ENCODE data around the gene SIAH2.
"Not testable (repeated sequence)": the region's sequence is repeated elsewhere in the genome, so short reads cannot be mapped to it uniquely, and the experiment has no call there.

Gene SIAH2

DNA sequence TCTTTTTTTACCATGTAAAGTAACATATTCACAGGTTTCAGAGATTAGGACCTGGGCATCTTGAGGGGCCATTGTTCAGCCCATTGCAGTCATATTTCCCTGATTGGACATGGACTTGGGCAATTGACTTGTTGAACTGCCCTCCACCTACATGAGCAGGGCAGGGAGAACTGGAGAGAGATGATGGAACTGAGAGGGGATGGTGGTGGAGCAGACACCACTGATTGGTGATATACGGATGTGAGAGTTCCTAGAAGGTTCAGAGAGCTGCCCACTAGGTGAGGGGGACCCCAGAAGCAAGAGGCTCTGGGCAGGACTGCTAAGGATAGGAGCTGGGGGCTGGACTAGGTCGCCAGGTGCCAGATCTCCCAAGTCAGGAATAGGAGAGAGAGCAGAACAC is 37.8 kb upstream of the SIAH2 start:
- no peak for DNase-seq (ENCODE audit: low read depth)
- no peak overlapping the region for H3K4me3 ChIP-seq (replicated peaks; ENCODE audit: low read depth, low read length)
- TF ChIP-seq, protein P1, sequence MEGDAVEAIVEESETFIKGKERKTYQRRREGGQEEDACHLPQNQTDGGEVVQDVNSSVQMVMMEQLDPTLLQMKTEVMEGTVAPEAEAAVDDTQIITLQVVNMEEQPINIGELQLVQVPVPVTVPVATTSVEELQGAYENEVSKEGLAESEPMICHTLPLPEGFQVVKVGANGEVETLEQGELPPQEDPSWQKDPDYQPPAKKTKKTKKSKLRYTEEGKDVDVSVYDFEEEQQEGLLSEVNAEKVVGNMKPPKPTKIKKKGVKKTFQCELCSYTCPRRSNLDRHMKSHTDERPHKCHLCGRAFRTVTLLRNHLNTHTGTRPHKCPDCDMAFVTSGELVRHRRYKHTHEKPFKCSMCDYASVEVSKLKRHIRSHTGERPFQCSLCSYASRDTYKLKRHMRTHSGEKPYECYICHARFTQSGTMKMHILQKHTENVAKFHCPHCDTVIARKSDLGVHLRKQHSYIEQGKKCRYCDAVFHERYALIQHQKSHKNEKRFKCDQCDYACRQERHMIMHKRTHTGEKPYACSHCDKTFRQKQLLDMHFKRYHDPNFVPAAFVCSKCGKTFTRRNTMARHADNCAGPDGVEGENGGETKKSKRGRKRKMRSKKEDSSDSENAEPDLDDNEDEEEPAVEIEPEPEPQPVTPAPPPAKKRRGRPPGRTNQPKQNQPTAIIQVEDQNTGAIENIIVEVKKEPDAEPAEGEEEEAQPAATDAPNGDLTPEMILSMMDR (IDR thresholded peaks at IDR 0.05; ENCODE audit: low read length, missing control alignments): no peak

DNA sequence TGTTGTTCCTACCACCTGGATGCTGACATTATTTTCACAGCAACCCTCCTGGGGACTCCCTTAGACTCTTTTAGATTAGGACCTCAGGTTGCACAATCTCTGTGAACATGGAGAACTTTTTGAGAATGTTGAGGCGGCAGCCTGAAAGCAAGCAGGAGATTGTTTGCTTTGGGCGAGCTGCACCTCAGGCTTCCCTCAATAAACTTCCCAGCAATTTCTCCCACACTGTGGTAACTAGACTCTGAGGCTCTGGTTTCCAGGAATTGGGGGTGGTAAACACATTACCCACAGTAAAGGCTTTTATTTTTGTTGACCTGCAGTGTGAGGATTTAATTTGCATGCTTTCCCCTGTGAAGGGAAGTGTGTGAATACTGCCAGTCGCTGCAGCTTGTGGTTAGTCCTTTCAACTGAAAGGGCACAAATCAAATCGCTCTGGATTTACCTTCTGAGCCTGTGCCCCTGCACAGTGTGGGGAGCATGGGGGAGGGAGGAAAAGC is 35.2 kb upstream of the SIAH2 start:
- H3K4me3 ChIP-seq (replicated peaks; ENCODE audit: low read depth, low read length): no peak overlapping the region
- DNase-seq (ENCODE audit: low read depth): no peak
- TF ChIP-seq, protein P1 (IDR thresholded peaks at IDR 0.05; ENCODE audit: low read length, missing control alignments): no peak

- TF ChIP-seq, protein P1 (IDR thresholded peaks at IDR 0.05; ENCODE audit: low read length, missing control alignments): no peak
- H3K4me3 ChIP-seq (replicated peaks; ENCODE audit: low read depth, low read length): no peak overlapping the region
- DNase-seq (ENCODE audit: low read depth): no peak
These were observed 34.2 kb upstream of the SIAH2 start for GRCh38 chr3:150797155-150797554.

DNA sequence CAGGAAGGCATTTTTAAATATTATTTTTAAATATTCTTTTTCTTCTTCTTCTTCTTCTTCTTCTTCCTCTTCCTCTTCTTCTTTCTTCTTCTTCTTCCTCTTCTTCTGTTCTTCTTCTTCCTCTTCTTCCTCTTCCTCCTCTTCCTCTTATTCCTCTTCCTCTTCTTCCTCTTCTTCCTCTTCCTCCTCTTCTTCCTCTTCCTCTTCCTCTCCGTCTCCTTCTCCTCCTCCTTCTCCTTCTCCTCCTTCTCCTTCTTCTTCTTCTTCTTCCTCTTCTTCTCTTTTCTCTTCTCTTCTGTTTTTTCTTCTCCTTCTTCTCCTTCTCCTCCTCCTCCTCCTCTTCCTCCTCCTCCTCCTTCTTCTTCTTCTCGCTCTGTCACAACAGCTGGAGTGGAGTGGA is 33.6 kb upstream of the SIAH2 start:
- not testable (repeated sequence) for H3K4me3 ChIP-seq (replicated peaks; ENCODE audit: low read depth, low read length); DNase-seq (ENCODE audit: low read depth)

DNA sequence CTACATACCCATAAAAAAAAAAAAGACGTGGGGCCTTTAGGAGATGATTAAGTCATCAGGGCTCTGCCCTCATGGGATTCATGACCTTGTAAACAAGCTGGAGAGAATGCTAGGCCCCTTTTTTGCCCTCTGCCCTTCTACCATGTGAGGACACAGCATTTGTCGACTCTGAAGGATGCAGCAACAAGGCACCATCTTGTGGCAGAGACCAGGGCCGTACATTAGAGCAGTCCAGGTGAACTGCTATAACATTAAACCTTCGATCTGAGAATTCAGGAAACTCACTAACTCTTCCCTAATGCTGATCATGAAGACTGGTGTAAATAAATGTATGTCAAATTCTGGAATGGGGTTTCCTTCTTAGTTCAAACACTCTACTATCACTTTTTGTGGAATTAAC is 30.7 kb upstream of the SIAH2 start:
- no peak for DNase-seq (ENCODE audit: low read depth)
- no peak overlapping the region for H3K4me3 ChIP-seq (replicated peaks; ENCODE audit: low read depth, low read length)
- TF ChIP-seq, protein P1 (IDR thresholded peaks at IDR 0.05; ENCODE audit: low read length, missing control alignments): no peak

DNA sequence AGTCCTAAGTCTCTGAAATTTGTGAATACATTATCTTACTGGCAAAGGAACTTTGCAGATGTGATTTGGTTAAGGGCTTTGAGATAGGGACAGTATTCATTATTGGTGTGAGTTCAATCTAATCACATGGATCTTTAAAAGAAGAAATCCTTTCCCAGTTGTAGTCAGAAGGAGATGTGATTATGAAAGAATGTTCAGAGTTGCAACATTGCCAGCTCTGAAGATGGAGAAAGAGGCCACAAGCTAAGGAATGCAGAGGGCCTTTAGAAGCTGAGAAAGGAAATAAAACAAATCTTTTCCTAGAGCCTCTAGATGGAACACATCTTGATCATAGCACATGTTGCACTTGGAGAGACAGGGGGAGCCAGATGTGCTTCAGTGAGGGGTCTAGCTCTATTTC is 27.7 kb upstream of the SIAH2 start:
- TF ChIP-seq, protein P1 (IDR thresholded peaks at IDR 0.05; ENCODE audit: low read length, missing control alignments): no peak
- no peak overlapping the region for H3K4me3 ChIP-seq (replicated peaks; ENCODE audit: low read depth, low read length)
- DNase-seq (ENCODE audit: low read depth): peak; percentile 13

- no peak for DNase-seq (ENCODE audit: low read depth)
- H3K4me3 ChIP-seq (replicated peaks; ENCODE audit: low read depth, low read length): no peak overlapping the region
- TF ChIP-seq, protein P1 (IDR thresholded peaks at IDR 0.05; ENCODE audit: low read length, missing control alignments): no peak
These were observed 26.5 kb upstream of the SIAH2 start for GRCh38 chr3:150789451-150789850.
